ENCODE data around the gene SYNGR1.

The SYNGR1 gene

GRCh38 chr22:39371732-39372131, 21.9 kb downstream of the SYNGR1 start:
- no peak for DNase-seq

- DNase-seq: no peak
Observed at GRCh38 chr22:39374191-39374590, 24.4 kb downstream of the SYNGR1 start.

GRCh38 chr22:39374801-39375200, 25.0 kb downstream of the SYNGR1 start:
- DNase-seq: no peak

GRCh38 chr22:39375646-39376045, 25.9 kb downstream of the SYNGR1 start:
- no peak for DNase-seq

- no peak for DNase-seq
Observed at GRCh38 chr22:39379756-39380730, 30.3 kb downstream of the SYNGR1 start.

GRCh38 chr22:39381009-39381755, 31.4 kb downstream of the SYNGR1 start:
- no peak for DNase-seq

GRCh38 chr22:39381930-39382329, 32.1 kb downstream of the SYNGR1 start:
- DNase-seq: no peak

GRCh38 chr22:39382410-39382809, 32.6 kb downstream of the SYNGR1 start:
- DNase-seq: no peak

- DNase-seq: no peak
Observed at GRCh38 chr22:39383841-39384625, 34.2 kb downstream of the SYNGR1 start.

GRCh38 chr22:39384750-39385480, 35.1 kb downstream of the SYNGR1 start:
- DNase-seq: no peak

GRCh38 chr22:39388261-39389011, 38.6 kb downstream of the SYNGR1 start:
- DNase-seq: peak; percentile 90

GRCh38 chr22:39389420-39389819, 39.6 kb downstream of the SYNGR1 start:
- DNase-seq: no peak

GRCh38 chr22:39392341-39392948, 42.7 kb downstream of the SYNGR1 start:
- no peak for DNase-seq

GRCh38 chr22:39395936-39396796, 46.4 kb downstream of the SYNGR1 start:
- no peak for DNase-seq

GRCh38 chr22:39396797-39397195, 47.0 kb downstream of the SYNGR1 start:
- no peak for DNase-seq

GRCh38 chr22:39401301-39401631, 51.5 kb downstream of the SYNGR1 start:
- no peak for DNase-seq

- DNase-seq: no peak
Observed at GRCh38 chr22:39405346-39406085, 55.7 kb downstream of the SYNGR1 start.

GRCh38 chr22:39408173-39408572, 58.4 kb downstream of the SYNGR1 start:
- no peak for DNase-seq

GRCh38 chr22:39408807-39409206, 59.0 kb downstream of the SYNGR1 start:
- no peak for DNase-seq
